Suprapubic skin (tissue), 4 donors: ENCODE measurements around the gene PLXNB2.

Experiments
- EP300 ChIP-seq: sonication (generic); formaldehyde crosslinking; IDR thresholded peaks from one replicate; pipeline ENCODE4 v1.6.1; 2017; ENCODE audit warnings: antibody characterized with exemption
- POLR2A ChIP-seq, 2 donors: fragments of 450-650 bp; IDR thresholded peaks; one replicate each; pipeline ENCODE4 v1.6.1; 2017; ENCODE audit warnings: antibody characterized with exemption in 2 of 2, mild to moderate bottlenecking in 2 of 2, moderate library complexity in 2 of 2
- POLR2AphosphoS5 ChIP-seq, 3 donors: sonication (generic); formaldehyde crosslinking; IDR thresholded peaks; one replicate each; pipeline ENCODE4 v1.6.1; 2017; ENCODE audit warnings: antibody characterized with exemption in 3 of 3
- TF ChIP-seq, protein P1 (sequence below), 2 donors: fragments of 200-600 bp in 1 of 2; fragments of 450-650 bp in 1 of 2; sonication (generic) in 1 of 2; IDR thresholded peaks; one replicate each; pipeline ENCODE4 v1.5.1; 2016 to 2019; ENCODE audit warnings: antibody characterized with exemption in 2 of 2, mild to moderate bottlenecking in 1 of 2, moderate library complexity in 1 of 2

DNA sequence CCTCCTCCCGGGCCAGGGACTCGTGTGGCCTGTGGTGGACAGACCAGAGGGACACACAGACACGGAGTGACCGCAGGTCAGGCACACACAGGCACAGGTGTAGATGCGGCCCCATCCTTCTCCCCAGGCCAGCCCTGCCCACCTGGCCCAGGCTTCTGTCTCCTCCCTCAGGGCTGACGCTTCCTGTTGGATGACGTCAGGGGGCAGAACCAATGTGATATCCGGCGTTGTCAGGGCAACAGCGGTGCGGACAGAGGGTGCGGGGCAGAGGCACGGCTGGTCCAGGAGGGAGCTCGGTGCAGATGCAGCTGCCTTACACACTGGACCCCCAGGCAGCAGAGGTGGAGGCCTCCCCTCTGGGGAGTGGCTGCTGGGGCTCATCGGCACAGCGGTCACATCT is 59.7 kb downstream of the PLXNB2 start:
- TF ChIP-seq, protein P1, sequence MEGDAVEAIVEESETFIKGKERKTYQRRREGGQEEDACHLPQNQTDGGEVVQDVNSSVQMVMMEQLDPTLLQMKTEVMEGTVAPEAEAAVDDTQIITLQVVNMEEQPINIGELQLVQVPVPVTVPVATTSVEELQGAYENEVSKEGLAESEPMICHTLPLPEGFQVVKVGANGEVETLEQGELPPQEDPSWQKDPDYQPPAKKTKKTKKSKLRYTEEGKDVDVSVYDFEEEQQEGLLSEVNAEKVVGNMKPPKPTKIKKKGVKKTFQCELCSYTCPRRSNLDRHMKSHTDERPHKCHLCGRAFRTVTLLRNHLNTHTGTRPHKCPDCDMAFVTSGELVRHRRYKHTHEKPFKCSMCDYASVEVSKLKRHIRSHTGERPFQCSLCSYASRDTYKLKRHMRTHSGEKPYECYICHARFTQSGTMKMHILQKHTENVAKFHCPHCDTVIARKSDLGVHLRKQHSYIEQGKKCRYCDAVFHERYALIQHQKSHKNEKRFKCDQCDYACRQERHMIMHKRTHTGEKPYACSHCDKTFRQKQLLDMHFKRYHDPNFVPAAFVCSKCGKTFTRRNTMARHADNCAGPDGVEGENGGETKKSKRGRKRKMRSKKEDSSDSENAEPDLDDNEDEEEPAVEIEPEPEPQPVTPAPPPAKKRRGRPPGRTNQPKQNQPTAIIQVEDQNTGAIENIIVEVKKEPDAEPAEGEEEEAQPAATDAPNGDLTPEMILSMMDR (IDR thresholded peaks at IDR 0.05), result no peak
- TF ChIP-seq POLR2AphosphoS5 (IDR thresholded peaks at IDR 0.05), result no peak
- no peak for TF ChIP-seq POLR2A (IDR thresholded peaks at IDR 0.05)
- no peak for TF ChIP-seq EP300
